Cardiac fibroblast (primary cell): Measurements from ENCODE around the gene SAMD8.
"Not testable (repeated sequence)": the region's sequence is repeated elsewhere in the genome, so short reads cannot be mapped to it uniquely, and the experiment has no call there.

Experiments used
- DNase-seq, 2 donors: peaks; one replicate each; pipeline versions ENCODE4 v3.0.0 to v3.0.0-alpha.2; 2010; ENCODE audit warnings: low read depth in 2 of 2
- H3K4me3 ChIP-seq, 2 donors: replicated peaks in 1 of 2; 1 replicate in 1 of 2; 2 replicates in 1 of 2; pipeline ENCODE4 v1.5.1; 2011; ENCODE audit warnings: low read depth in 2 of 2, low read length in 2 of 2, mild to moderate bottlenecking in 2 of 2, moderate library complexity in 1 of 2
- CTCF ChIP-seq: IDR thresholded peaks from one replicate; pipeline ENCODE4 v1.5.1; 2011; ENCODE audit warnings: low read depth, mild to moderate bottlenecking, low read length, inconsistent platforms

SAMD8 gene

GRCh38 chr10:75102830-75103673, 8.4 kb upstream of the SAMD8 start:
- no peak for TF ChIP-seq CTCF
- no peak overlapping the region for H3K4me3 ChIP-seq
- no peak for DNase-seq

- no peak overlapping the region for H3K4me3 ChIP-seq
- no peak for TF ChIP-seq CTCF
- no peak for DNase-seq
Measured at GRCh38 chr10:75103881-75104686, 7.4 kb upstream of the SAMD8 start.

- no peak for TF ChIP-seq CTCF
- H3K4me3 ChIP-seq: no peak overlapping the region
- DNase-seq: no peak
Measured at GRCh38 chr10:75104842-75105241, 6.6 kb upstream of the SAMD8 start.

- H3K4me3 ChIP-seq: no peak overlapping the region
- no peak for DNase-seq
- TF ChIP-seq CTCF: no peak
Measured at GRCh38 chr10:75105576-75106197, 5.8 kb upstream of the SAMD8 start.

- DNase-seq: no peak
- no peak for TF ChIP-seq CTCF
- H3K4me3 ChIP-seq: no peak overlapping the region
Measured at GRCh38 chr10:75106242-75106641, 5.2 kb upstream of the SAMD8 start.

GRCh38 chr10:75106891-75107290, 4.6 kb upstream of the SAMD8 start:
- not testable (repeated sequence) for DNase-seq, H3K4me3 ChIP-seq
